ENCODE data around the gene NUBPL. TPM values are rescaled to one million over a fixed set of nuclear protein-coding genes. Genes with fewer than 3 reads are reported as not detected.

Gene NUBPL
- polyA plus RNA-seq, 2 of the 4 experiments (the other 2 are of a cell fraction) = 7.6 to 14.1 TPM

DNA sequence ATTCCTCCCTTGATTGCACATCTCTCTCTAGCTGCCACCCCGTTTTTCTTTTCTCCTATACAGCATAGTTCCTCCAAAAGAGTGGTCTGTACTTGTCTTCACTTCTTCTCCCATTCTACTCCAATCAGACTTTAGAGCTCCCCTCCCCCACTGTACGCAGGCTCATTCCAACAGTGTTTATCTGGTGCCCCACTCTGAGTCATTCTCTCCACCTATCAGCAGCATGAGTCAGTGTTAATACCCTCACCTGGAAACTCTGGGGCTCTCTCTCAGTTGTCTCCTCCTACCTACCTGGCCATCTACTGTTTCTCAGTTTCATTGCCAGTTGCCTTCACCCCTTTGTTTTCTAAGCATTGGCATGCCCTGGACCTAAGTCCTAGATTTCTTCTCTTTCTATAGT, 340.8 kb downstream of the NUBPL start:
- H3K9me3 ChIP-seq = no peaks in the 10 kb centered on the region
- peaks cover 9% of the 10 kb centered on the region; the same call in 2 of the 3 replicates for H3K4me1 ChIP-seq
- POLR2A ChIA-PET = no interaction called here
- no peak overlapping the region for H3K27ac ChIP-seq
- ATAC-seq (no peak), DNase-seq (ENCODE audit: low read depth in 1 of 2, low spot score in 1 of 2) (no peak), FAIRE-seq (no peak)
- TF ChIP-seq CHD2 (IDR thresholded peaks at IDR 0.05; ENCODE audit: low read length, partially characterized antibody) (no peak), REST (IDR thresholded peaks at IDR 0.05) (no peak), RNF2 (IDR thresholded peaks at IDR 0.05; ENCODE audit: borderline replicate concordance, low read depth) (no peak)
- H3K4me2 ChIP-seq = 0 out of 3 replicates have a peak overlapping the region, but pooled peaks have one; percentile 15
- CTCF ChIA-PET = interaction anchor here (1.0 to 1.8 kb wide), 2 partner anchors 15 to 24 kb away, joined by 4 to 5 read pairs; no protein-coding TSS in a partner anchor
- H3K4me3 ChIP-seq = no peak overlapping the region
- 12% methylated on average over 2 of the region's 2 CpGs for WGBS (ENCODE audit: missing lambda C conversion rate)

DNA sequence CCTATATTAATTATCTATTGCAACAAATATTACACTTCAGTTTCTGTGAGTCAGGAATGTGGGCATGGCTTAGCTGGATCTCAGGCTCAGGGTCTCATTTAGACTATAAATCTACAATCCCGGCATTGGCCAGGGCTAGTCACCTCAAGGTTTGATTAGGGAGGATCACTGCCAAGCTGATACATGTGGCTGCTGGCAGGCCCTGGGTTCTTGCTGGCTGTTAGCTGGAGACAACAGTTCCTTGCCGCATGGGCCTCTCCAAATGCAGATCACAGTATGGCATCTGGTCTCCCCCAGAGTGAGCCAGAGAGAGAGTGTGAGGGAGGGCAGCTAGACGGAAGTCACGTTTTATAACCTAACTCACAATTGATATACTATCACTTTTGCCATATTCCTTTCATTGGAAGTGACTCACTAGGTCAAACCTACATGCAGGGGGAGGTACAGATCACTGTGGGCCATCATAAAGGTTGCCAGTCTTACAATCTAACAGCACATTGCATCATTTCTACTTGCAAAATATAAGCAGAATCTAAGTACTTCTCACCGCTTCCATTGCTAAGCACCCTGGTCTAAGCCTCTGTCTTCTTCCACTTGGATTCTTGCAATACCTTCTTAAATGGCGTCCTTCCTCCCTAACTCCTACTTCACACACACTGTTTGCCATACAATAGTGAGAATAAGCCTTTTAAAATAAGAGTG, 341.9 kb downstream of the NUBPL start:
- FAIRE-seq (no peak), ATAC-seq (no peak), DNase-seq (ENCODE audit: low read depth in 1 of 2, low spot score in 1 of 2) (no peak)
- 86% methylated on average over 6 of the region's 6 CpGs for WGBS (ENCODE audit: missing lambda C conversion rate)
- no peak for TF ChIP-seq USF2 (IDR thresholded peaks at IDR 0.05)
- ChIA-PET CTCF (no interaction called here), POLR2A (no interaction called here)
- Histone ChIP-seq H3K27ac (no peak overlapping the region), H3K4me2 (no peak overlapping the region), H3K9me3 (no peaks in the 10 kb centered on the region), H3K4me3 (no peak overlapping the region), H3K4me1 (peaks cover 9% of the 10 kb centered on the region; the same call in 2 of the 3 replicates)

GRCh38 chr14:31909977-31910376, 348.8 kb downstream of the NUBPL start:
- WGBS (ENCODE audit: missing lambda C conversion rate) = 87% methylated on average over 3 of the region's 3 CpGs
- FAIRE-seq (no peak), DNase-seq (ENCODE audit: low read depth in 1 of 2, low spot score in 1 of 2) (no peak)

More at GRCh38 chr14:31909977-31910376, 348.8 kb downstream of the NUBPL start:
- POLR2A ChIA-PET = no interaction called here
- TF ChIP-seq RFX5 (IDR thresholded peaks at IDR 0.05) = no peak
- no peak for TF ChIP-seq ZNF302 (CRISPR knock-in tag; IDR thresholded peaks at IDR 0.05)
- TF ChIP-seq USF2 (IDR thresholded peaks at IDR 0.05) = no peak
- peak; percentile 59 for TF ChIP-seq MAFK (IDR thresholded peaks at IDR 0.05; ENCODE audit: partially characterized antibody)
- TF ChIP-seq ZC3H11A (IDR thresholded peaks at IDR 0.05) = no peak
- no peak for TF ChIP-seq ESRRA (IDR thresholded peaks at IDR 0.05; ENCODE audit: borderline replicate concordance, low read length)
- Histone ChIP-seq H3K4me3 (no peak overlapping the region), H3K27ac (no peak overlapping the region), H3K4me2 (no peak overlapping the region), H3K9me3 (peaks cover 13% of the 10 kb centered on the region; the same call in 1 of the 3 replicates), H3K4me1 (no peaks in the 10 kb centered on the region)
- ATAC-seq = no peak
- CTCF ChIA-PET = no interaction called here

Small RNA genes lying within 50 kb of the gene (small RNA-seq; reads per million reads assigned to genes)
- 0 reads per million in 6 experiments for gene RNU6-455P
- gene RNU6-602P = 0 reads per million in 6 experiments

Other genes with a start within 250 kb of the NUBPL start
- gene HEATR5A, start 140.9 kb upstream of the NUBPL start, polyA plus RNA-seq (2011; rRNA removed) = 47.1 and 49.5 TPM in 2 replicates
- 23.4 to 29.5 TPM (median 25.3 TPM) in 3 replicates for gene HEATR5A, start 140.9 kb upstream of the NUBPL start, polyA plus RNA-seq (2017; fragmentation: RNase III; extraction: RNeasy Plus Mini Kit Qiagen cat#74134 plus additional on column Dnase treatment)
- 26.3 and 39.5 TPM in 2 replicates for gene DTD2, start 103.9 kb upstream of the NUBPL start, polyA plus RNA-seq (2011; rRNA removed)
- gene DTD2, start 103.9 kb upstream of the NUBPL start, polyA plus RNA-seq (2017; fragmentation: RNase III; extraction: RNeasy Plus Mini Kit Qiagen cat#74134 plus additional on column Dnase treatment) = 24.9 to 29.6 TPM (median 28.5 TPM) in 3 replicates
- gene GPR33, start 73.4 kb upstream of the NUBPL start, polyA plus RNA-seq (2011; rRNA removed) = not detected in 2 replicates
- gene GPR33, start 73.4 kb upstream of the NUBPL start, polyA plus RNA-seq (2017; fragmentation: RNase III; extraction: RNeasy Plus Mini Kit Qiagen cat#74134 plus additional on column Dnase treatment) = not detected in 3 replicates

All from A549 (cell line).